Heart left ventricle (tissue), 13 donors: ENCODE results near the gene ITGB4.

ENCODE experiments used
- POLR2A ChIP-seq, 2 donors: fragments of 450-650 bp; IDR thresholded peaks; one replicate each; pipeline ENCODE4 v1.6.1; 2017; ENCODE audit warnings: antibody characterized with exemption in 2 of 2, mild to moderate bottlenecking in 2 of 2, moderate library complexity in 2 of 2
- TF ChIP-seq, protein P1 (sequence below), 12 donors: fragments of 200-600 bp; sonication (generic) in 4 of 12; IDR thresholded peaks; one replicate each; pipeline versions ENCODE4 v1.5.0 to v1.8.0; 2018 to 2022; ENCODE audit warnings: antibody characterized with exemption in 12 of 12, mild to moderate bottlenecking in 5 of 12
- donor health status: ischemic (EF 13 %, LVEDD 7.1; RV severe dilation, severe dysfunction).
- donor health status: DM: no; HTN: yes; CAD: no.
- donor health status: DM: no; HTN: no; CAD: no.
- donor health status: ischemic (EF 25% LVEDD 6.9; RV normal size, moderate dysfunction).
- donor health status: ischemic (EF 25% LVEDD 5.7; RV mildly dilated, moderate dysfunction).
- donor health status: ischemic (EF 35%, LVEDD 5.7; RV mildly dilated, moderate dysfunction).
- donor health status: nonischemic (EF 11% LVEDD 7.7; RV severe dilation, severe dysfunction).
- donor health status: DM: yes; HTN: yes; CAD: no.
- donor health status: PGD.
- donor health status: ischemic (EF 29% LVEDD 5.4; RV normal size, mild dysfunction).
- donor health status: nonischemic (EF 23%, LVEDD 6.1; RV moderate dilation, normal function).

DNA sequence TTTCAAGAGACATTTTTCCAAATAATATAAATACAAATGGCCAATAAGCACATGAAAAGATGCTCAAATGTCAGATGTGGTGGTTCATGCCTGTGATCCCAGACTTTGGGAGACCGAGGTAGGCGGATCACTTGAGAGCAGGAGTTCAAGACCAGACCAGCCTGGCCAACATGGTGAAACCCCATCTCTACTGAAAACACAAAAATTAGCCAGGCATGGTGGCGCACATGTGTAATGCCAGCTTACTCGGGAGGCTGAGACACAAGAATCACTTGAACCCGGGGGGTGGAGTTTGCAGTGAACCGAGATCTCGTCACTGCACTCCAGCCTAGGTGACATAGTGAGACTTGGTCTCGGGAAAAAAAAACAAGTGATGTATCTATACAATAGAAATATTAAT lies 46.6 kb downstream of the ITGB4 start:
- no peak for TF ChIP-seq POLR2A (IDR thresholded peaks at IDR 0.05)
- TF ChIP-seq, protein P1, sequence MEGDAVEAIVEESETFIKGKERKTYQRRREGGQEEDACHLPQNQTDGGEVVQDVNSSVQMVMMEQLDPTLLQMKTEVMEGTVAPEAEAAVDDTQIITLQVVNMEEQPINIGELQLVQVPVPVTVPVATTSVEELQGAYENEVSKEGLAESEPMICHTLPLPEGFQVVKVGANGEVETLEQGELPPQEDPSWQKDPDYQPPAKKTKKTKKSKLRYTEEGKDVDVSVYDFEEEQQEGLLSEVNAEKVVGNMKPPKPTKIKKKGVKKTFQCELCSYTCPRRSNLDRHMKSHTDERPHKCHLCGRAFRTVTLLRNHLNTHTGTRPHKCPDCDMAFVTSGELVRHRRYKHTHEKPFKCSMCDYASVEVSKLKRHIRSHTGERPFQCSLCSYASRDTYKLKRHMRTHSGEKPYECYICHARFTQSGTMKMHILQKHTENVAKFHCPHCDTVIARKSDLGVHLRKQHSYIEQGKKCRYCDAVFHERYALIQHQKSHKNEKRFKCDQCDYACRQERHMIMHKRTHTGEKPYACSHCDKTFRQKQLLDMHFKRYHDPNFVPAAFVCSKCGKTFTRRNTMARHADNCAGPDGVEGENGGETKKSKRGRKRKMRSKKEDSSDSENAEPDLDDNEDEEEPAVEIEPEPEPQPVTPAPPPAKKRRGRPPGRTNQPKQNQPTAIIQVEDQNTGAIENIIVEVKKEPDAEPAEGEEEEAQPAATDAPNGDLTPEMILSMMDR (IDR thresholded peaks at IDR 0.05), result no peak
